HK-2 (cell line): Measurements from ENCODE around the gene IL12RB1.
"Not testable (repeated sequence)": the region's sequence is repeated elsewhere in the genome, so short reads cannot be mapped to it uniquely, and the experiment has no call there.

ENCODE experiments used
- DNase-seq: peaks from one replicate; pipeline ENCODE4 v3.0.0-alpha.2; 2018; ENCODE audit not compliant: unreplicated experiment

IL12RB1 gene

DNA sequence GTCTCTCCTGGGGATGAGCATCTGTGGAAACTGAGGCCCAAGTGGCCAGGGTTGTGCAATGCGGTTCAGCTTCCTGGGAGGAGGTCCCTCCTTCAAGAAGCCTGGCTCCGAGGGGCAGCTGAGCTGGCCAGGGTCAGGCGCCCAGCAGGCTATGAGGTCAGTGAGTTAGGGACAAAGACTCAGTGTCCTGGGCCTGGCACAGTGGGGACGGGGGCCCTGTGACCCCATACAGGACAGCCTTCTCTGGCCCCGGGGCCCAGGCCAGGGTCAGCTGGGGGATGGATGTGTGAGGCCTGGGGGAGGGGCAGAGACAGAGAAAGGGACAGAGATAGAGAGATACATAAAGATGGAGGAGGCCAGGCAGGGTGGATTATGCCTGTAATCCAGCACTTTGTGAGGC lies 3.0 kb upstream of the IL12RB1 start:
- no peak for DNase-seq

GRCh38 chr19:18089096-18089541 lies 2.4 kb upstream of the IL12RB1 start:
- DNase-seq: not testable (repeated sequence)

DNA sequence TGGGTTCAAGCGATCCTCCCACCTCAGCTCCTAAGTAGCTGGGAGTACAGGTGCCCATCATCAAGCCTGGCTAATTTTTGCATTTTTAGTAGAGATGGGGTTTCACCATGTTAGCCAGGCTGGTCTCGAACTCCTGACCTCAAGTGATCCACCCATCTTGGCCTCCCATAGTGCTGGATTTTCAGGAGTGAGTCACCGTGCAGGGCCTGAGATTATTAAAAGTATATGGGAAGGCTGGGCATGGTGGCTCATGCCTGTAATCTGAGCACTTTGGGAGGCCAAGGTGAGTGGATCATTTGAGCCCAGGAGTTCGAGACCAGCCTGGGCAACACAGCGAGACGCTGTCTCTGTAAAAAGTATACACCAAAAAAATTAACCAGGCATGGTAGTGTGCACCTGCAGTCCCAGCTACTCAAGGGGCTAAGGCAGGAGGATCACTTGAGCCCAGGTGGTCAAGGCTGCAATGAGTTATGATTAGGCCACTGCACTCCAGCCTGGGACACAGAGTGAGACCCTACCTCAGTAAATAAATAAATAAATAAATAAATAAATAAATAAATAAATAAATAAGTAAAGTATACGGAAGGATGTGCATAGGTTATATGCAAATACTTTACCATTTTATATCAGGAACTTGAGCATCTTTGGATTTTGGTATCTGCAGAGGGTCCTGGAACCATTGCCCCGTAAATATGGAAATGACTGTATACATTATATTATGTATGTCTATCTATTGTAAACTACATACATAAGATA lies 854 bp downstream of the IL12RB1 start:
- no peak for DNase-seq

- DNase-seq: no peak
Observed at GRCh38 chr19:18083929-18084684, 2.6 kb downstream of the IL12RB1 start.

DNA sequence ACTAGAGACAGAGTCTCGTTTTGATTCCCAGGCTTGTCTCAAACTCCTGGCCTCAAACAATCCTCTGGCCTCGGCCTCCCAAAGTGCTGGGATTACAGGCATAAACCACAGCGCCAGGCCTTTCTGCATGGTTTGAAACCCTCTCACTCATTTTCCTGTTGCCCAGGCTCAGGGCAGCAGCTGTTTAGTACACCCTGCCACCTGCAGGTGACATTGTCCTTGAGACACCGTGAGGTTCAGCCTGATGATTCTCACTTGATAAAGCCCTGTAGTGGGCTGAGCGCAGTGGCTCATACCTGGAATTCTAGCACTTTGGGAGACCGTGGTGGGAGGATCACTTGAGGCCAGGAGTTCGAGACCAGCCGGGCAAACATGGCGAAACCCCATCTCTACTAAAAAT lies 12.5 kb downstream of the IL12RB1 start:
- DNase-seq: no peak

GRCh38 chr19:18073197-18073596 lies 13.5 kb downstream of the IL12RB1 start:
- no peak for DNase-seq

- no peak for DNase-seq
Observed at GRCh38 chr19:18072335-18072734, 14.4 kb downstream of the IL12RB1 start.

DNA sequence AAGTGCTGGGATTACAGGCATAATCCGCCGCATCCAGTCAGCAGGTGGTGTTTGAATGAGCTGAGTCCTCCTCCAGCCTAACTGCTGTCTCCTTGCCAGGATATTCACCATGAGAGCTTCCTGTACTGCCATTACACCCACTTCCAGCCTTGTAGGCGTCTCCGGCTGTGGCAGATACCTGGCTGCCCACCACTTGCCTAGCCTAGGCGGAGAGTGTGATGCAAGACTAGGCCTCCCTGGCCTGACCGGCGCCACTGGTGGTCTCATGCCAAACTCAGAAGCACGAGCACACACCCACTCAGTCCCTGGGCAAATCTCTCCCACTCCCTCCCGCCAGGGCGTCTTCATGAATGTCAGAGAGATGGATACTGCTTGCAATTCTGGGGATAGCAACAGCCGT lies 16.6 kb downstream of the IL12RB1 start:
- DNase-seq: no peak

- no peak for DNase-seq
Observed at GRCh38 chr19:18069383-18069782, 17.4 kb downstream of the IL12RB1 start.

- no peak for DNase-seq
Observed at GRCh38 chr19:18068395-18068794, 18.3 kb downstream of the IL12RB1 start.

DNA sequence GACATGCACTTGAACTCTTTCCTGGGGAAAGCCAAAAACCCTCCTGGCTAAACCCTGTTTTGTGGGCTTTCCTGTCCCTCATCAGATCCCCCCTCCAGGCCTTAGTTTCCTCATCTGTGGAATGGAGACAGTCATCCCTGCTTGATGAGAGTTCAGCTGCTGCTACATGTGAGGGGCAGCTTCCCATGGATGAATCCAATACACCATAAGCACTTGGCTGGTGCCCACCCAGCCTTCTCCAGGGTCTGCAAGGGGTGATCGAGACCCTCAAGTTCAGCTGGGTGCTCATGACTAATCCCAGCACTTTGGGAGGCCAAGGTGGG lies 21.6 kb downstream of the IL12RB1 start:
- no peak for DNase-seq

GRCh38 chr19:18063463-18063862 lies 23.3 kb downstream of the IL12RB1 start:
- no peak for DNase-seq

GRCh38 chr19:18062028-18062427 lies 24.7 kb downstream of the IL12RB1 start:
- DNase-seq: no peak

DNA sequence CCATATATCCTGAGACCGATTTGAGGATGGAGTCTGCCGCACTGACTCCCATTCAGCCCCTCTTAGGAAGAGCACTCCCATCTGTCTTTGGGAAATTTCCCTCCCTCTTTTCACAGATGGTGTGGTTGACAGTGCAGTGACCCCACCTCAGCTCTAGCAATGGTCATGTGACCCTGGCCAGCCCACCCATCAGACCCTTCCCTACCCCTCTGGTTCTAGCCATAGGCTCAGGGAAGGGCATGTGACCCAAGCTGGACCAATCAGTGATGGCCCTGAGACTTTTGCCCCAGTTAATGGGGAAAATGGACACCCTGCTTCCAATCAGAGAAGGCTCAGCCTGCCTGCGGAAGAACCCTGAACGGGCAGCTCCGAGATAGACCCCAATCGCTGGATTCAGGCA lies 26.3 kb downstream of the IL12RB1 start:
- no peak for DNase-seq

GRCh38 chr19:18059902-18060301 lies 26.8 kb downstream of the IL12RB1 start:
- DNase-seq: no peak

DNA sequence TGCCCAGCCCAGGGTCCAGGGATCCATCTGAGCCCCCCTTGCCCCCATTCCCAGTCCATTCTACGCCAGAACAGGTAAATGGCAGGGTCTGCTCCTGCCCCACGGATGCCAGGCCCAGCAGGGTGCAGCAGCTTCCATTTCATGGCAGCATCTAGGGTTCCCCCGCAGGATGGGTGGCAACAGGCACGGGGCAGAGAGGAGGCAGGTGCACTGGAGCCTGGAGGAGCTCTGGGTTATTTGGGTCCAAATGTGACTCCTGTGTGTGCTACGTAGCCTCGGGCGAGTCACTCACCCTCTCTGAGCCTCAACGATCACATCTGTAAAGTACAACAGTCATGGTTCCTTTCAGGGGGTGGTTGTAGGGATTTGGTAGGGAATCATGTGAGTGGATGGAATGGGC lies 27.4 kb downstream of the IL12RB1 start:
- DNase-seq: no peak

DNA sequence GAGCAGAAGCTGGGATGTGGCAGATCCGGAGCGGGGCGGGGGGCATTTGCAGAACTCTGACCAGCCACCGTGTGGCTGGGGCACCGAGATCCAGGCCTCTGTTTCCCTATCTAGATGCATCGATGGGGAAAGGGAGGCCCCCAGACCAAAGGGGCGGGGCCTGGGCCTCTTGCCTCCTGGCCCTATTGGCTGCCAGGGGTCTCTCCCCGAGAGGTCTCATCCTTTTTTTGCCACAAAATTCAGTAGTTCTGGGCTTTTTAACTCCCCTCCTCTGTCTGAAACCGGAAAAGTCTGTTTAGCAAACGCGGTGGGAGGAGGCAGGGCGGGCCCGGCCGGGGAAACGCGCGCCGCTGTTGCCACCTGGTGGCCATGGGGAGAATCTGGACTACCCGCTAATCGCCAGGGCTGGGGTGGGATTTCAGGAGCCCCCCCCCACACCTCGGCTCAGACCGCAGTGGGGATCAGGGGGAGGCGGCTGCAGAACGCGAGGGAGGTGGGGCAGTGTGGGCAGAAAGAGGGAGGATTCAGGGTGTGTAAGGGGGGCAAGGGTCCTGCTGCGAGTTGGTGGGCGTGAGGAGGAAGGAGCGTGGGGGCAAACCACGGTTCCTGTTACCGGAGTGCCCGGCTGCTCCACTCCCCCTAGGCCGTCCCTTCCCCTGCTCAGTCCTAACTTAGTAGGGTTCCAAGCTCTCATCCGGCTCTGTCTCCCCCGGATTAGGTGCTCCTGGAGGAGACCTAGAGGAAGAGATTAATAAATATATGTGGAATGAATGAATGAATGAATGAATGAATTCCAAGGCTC lies 28.3 kb downstream of the IL12RB1 start:
- DNase-seq: peak; percentile 76

GRCh38 chr19:18057557-18057956 lies 29.2 kb downstream of the IL12RB1 start:
- no peak for DNase-seq

- DNase-seq: no peak
Observed at GRCh38 chr19:18055967-18056366, 30.8 kb downstream of the IL12RB1 start.

DNA sequence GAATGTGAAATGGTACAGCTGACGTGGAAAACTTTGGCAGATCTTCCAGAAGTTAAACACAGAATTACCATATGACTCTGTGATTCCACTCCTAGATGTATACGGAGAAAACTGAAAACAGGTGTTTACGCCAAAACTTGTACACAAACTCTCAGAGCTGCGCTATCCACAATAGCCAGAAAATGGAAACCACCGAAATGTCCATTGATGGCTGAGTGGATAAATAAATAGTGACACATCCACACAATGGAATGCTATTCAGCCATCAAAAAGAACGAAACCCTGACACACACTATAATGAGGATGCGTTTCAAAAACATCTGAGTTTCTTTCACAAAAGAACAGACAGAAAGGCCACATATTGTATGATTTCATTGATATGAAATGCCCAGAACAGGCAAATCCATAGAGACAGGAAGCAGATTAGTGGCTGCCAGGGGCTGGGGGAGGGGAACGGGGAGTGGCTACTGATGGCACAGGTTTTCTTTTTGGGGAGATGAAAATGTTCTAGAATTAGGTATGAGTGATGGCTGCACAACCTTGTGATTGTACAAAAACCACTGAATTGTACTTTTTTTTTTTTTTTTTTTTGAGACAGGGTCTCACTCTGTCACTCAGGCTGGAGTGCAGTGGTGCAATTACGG lies 33.0 kb downstream of the IL12RB1 start:
- DNase-seq: no peak

DNA sequence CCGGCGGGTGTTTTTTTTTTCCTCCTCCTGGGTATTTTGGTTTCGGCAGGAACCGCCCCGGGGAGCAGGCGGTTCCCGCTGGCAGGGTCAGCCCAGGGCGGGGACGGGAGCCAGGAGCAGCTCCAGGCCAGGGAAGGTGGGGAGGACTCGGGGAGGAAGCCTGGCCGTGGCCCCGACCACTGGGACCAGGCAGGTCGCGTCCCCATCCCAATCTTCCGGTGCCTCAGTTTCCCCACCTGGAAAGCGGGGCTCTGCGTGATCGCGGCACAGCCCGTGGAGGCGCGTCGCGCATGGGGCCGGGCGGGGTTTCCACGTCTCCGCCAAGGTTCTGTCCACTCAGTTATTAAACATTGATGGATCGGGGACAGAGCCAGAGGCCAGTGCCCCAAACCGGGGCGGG lies 34.8 kb downstream of the IL12RB1 start:
- no peak for DNase-seq

GRCh38 chr19:18049385-18049784 lies 37.3 kb downstream of the IL12RB1 start:
- no peak for DNase-seq
